Mesendoderm (in vitro differentiated cells): ENCODE data around the gene C3.

Experiments used
- DNase-seq: peaks from one replicate; pipeline ENCODE4 v3.0.0; 2013
- H2AK5ac ChIP-seq: 2 replicates; pipeline ENCODE4 v1.6.1; 2013; ENCODE audit warnings: low read length, inconsistent platforms
- H2BK120ac ChIP-seq: 2 replicates; pipeline ENCODE4 v1.6.1; 2013; ENCODE audit warnings: low read depth, mild to moderate bottlenecking, low read length, moderate library complexity, mixed read lengths
- H2BK15ac ChIP-seq: replicated peaks from 2 replicates; pipeline ENCODE4 v1.6.1; 2013; ENCODE audit warnings: low read depth, mild to moderate bottlenecking, moderate library complexity
- H2BK5ac ChIP-seq: 2 replicates; pipeline ENCODE4 v1.6.1; 2013; ENCODE audit warnings: low read length, inconsistent platforms
- H3K18ac ChIP-seq: 2 replicates; pipeline ENCODE4 v1.6.1; 2013; ENCODE audit warnings: mild to moderate bottlenecking, low read length, mixed read lengths
- H3K23ac ChIP-seq: one replicate; pipeline ENCODE4 v1.6.1; 2013; ENCODE audit warnings: low read length
- H3K27ac ChIP-seq: 2 replicates; pipeline ENCODE4 v1.5.1; 2013; ENCODE audit warnings: low read depth, mild to moderate bottlenecking, inconsistent platforms, low read length, moderate library complexity
- H3K27me3 ChIP-seq: 2 replicates; pipeline ENCODE4 v1.6.1; 2013; ENCODE audit warnings: low read length, control low read depth, mild to moderate bottlenecking, inconsistent platforms; ENCODE audit not compliant: insufficient read depth, poor library complexity
- H3K36me3 ChIP-seq: 2 replicates; pipeline ENCODE4 v1.6.1; 2013; ENCODE audit warnings: low read length, inconsistent platforms; ENCODE audit not compliant: control insufficient read depth, insufficient read depth
- H3K4ac ChIP-seq: one replicate; pipeline ENCODE4 v1.6.1; 2013; ENCODE audit warnings: low read depth, mild to moderate bottlenecking, low read length, moderate library complexity
- H3K4me1 ChIP-seq: 2 replicates; pipeline ENCODE4 v1.6.1; 2013; ENCODE audit warnings: low read depth, low read length, inconsistent platforms; ENCODE audit not compliant: control insufficient read depth
- H3K4me2 ChIP-seq: 2 replicates; pipeline ENCODE4 v1.6.1; 2013; ENCODE audit warnings: low read length
- H3K4me3 ChIP-seq: 2 replicates; pipeline ENCODE4 v1.5.1; 2013; ENCODE audit warnings: mild to moderate bottlenecking, low read length
- H3K56ac ChIP-seq: one replicate; pipeline ENCODE4 v1.6.1; 2013; ENCODE audit warnings: low read length
- H3K79me1 ChIP-seq: 2 replicates; pipeline ENCODE4 v1.6.1; 2013; ENCODE audit warnings: low read length, inconsistent platforms
- H3K79me2 ChIP-seq: 2 replicates; pipeline ENCODE4 v1.6.1; 2013; ENCODE audit warnings: mild to moderate bottlenecking, low read length; ENCODE audit not compliant: control insufficient read depth, insufficient read depth
- H3K9ac ChIP-seq: 2 replicates; pipeline ENCODE4 v1.6.1; 2013; ENCODE audit warnings: low read length, inconsistent platforms
- H4K5ac ChIP-seq: one replicate; pipeline ENCODE4 v1.6.1; 2013; ENCODE audit warnings: low read length
- H4K8ac ChIP-seq: one replicate; pipeline ENCODE4 v1.6.1; 2013; ENCODE audit warnings: low read depth, mild to moderate bottlenecking, control low read depth, low read length, moderate library complexity
- WGBS: extraction: QIAGEN DNeasy Blood & Tissue Kit; methylation state at CpG from one replicate; pipeline ENCODE4 v1.1.7; 2013; ENCODE audit warnings: low lambda C conversion rate, missing lambda C conversion rate; ENCODE audit not compliant: insufficient coverage; ENCODE audit errors: extremely low coverage; 5-methylcytosine and 5-hydroxymethylcytosine counted together

Gene C3

DNA sequence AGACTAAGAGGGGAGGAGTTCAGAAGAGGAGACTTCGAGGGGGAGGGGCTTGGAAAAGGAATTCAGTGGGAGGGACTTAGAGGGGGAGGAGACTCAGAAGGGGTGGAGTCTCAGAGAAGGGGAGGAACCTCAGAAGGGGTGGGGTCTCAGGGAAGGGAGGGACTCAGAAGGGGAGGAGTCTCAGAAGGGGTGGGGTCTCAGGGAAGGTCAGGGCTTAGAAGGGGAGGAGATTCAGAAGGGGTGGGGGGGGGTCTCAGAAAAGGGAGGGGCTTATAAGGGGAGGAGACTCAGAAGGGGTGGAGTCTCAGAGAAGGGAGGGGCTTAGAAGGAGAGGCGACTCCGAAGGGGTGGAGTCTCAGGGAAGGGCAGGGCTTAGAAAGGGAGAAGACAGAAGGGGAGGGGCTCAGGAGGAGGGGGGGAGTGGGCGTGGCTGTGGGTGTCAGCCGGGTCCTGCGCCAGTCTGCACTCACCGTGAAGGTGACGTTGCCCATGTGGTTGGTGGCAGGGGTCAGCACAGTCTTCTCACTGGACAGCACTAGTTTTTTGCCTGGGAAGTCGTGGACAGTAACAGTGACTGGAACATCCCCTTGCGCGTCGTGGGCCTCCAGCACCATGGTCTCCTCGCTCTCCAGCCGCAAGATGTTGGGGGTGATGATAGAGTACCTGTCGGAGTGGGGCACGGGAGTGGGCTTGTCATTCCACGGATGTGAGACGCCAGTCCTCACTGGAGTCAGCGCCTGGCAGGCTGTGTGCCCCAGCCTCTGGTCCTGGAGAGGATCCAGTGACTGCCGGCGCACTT, 1.5 kb downstream of the C3 start:
- Histone ChIP-seq H4K8ac (no peak overlapping the region), H3K9ac (no peak overlapping the region), H3K4me3 (no peak overlapping the region), H2BK120ac (no peak overlapping the region), H2BK15ac (no peak overlapping the region), H2BK5ac (no peak overlapping the region), H3K23ac (no peak overlapping the region), H3K27ac (no peak overlapping the region), H3K79me1 (peaks cover 2% of the 10 kb centered on the region), H3K4me2 (no peak overlapping the region), H3K27me3 (no peaks in the 10 kb centered on the region), H3K79me2 (no peaks in the 10 kb centered on the region), H3K4ac (no peak overlapping the region), H3K18ac (no peak overlapping the region), H3K4me1 (no peaks in the 10 kb centered on the region), H3K56ac (no peak overlapping the region), H3K36me3 (no peaks in the 10 kb centered on the region), H4K5ac (no peak overlapping the region), H2AK5ac (no peak overlapping the region)
- WGBS = no CpG with 5 or more reads among the region's 21 CpGs
- DNase-seq = peak; percentile 84

- Histone ChIP-seq H3K27me3 (no peaks in the 10 kb centered on the region), H3K79me2 (no peaks in the 10 kb centered on the region), H3K9ac (no peak overlapping the region), H4K5ac (no peak overlapping the region), H2BK15ac (no peak overlapping the region), H4K8ac (no peak overlapping the region), H3K36me3 (no peaks in the 10 kb centered on the region), H2AK5ac (no peak overlapping the region), H2BK5ac (no peak overlapping the region), H3K18ac (no peak overlapping the region), H3K79me1 (peaks cover 2% of the 10 kb centered on the region), H3K4me1 (no peaks in the 10 kb centered on the region), H3K56ac (peak overlapping the region; percentile 39), H3K4me3 (no peak overlapping the region), H3K4me2 (no peak overlapping the region), H3K27ac (no peak overlapping the region), H3K23ac (no peak overlapping the region), H2BK120ac (no peak overlapping the region), H3K4ac (no peak overlapping the region)
- WGBS = no CpG with 5 or more reads among the region's 23 CpGs
- DNase-seq = no peak
These were observed 2.2 kb downstream of the C3 start for GRCh38 chr19:6718111-6718740.

- Histone ChIP-seq H3K4me2 (no peak overlapping the region), H3K4me3 (no peak overlapping the region), H4K5ac (no peak overlapping the region), H3K27me3 (no peaks in the 10 kb centered on the region), H3K9ac (no peak overlapping the region), H3K79me2 (no peaks in the 10 kb centered on the region), H2BK5ac (no peak overlapping the region), H3K56ac (no peak overlapping the region), H2AK5ac (no peak overlapping the region), H3K23ac (no peak overlapping the region), H3K36me3 (no peaks in the 10 kb centered on the region), H4K8ac (no peak overlapping the region), H3K18ac (no peak overlapping the region), H3K4ac (no peak overlapping the region), H2BK15ac (no peak overlapping the region), H2BK120ac (no peak overlapping the region), H3K4me1 (no peaks in the 10 kb centered on the region), H3K27ac (no peak overlapping the region), H3K79me1 (peaks cover 2% of the 10 kb centered on the region)
- DNase-seq = peak; percentile 66
- WGBS = 100% methylated on average over 2 of the region's 4 CpGs
These were observed 2.9 kb downstream of the C3 start for GRCh38 chr19:6717441-6717971.

DNA sequence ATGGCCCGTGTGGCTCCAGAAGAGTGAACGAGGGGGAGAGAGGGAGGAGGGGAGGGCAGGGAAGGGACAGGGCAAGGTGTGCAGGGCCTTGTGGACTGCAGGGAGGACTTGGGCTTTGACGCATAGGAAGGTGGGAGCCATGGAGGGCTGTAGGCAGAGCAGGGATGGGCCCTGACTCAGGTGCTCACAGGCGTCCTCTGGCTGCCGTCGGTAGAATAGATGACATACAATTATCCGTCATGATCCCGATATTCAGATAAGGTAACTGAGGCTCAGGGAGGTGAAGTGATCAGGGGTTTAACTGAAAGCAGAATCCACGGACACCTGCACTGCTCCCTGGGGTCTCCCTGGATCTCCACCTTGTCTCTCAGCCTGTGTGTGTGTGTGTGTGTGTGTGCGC, 3.4 kb downstream of the C3 start:
- WGBS = no CpG with 5 or more reads among the region's 10 CpGs

GRCh38 chr19:6716610-6716970, 3.9 kb downstream of the C3 start:
- H3K4me3 ChIP-seq = no peak overlapping the region

More for the DNA sequence above, 3.4 kb downstream of the C3 start:
- no peaks in the 10 kb centered on the region for H3K79me2 ChIP-seq
- H2BK120ac ChIP-seq = no peak overlapping the region
- H3K4me2 ChIP-seq = no peak overlapping the region
- H3K4me1 ChIP-seq = no peaks in the 10 kb centered on the region
- H2BK15ac ChIP-seq = no peak overlapping the region
- H3K18ac ChIP-seq = no peak overlapping the region
- peaks cover 2% of the 10 kb centered on the region for H3K79me1 ChIP-seq
- peak; percentile 54 for DNase-seq
- H4K8ac ChIP-seq = no peak overlapping the region
- H3K27me3 ChIP-seq = no peaks in the 10 kb centered on the region
- H3K9ac ChIP-seq = no peak overlapping the region
- H3K4me3 ChIP-seq = no peak overlapping the region
- no peak overlapping the region for H2AK5ac ChIP-seq
- no peak overlapping the region for H3K27ac ChIP-seq
- H2BK5ac ChIP-seq = no peak overlapping the region
- no peak overlapping the region for H3K56ac ChIP-seq
- no peak overlapping the region for H3K4ac ChIP-seq
- H4K5ac ChIP-seq = no peak overlapping the region
- no peaks in the 10 kb centered on the region for H3K36me3 ChIP-seq
- no peak overlapping the region for H3K23ac ChIP-seq

More at GRCh38 chr19:6716610-6716970, 3.9 kb downstream of the C3 start:
- no peak overlapping the region for H3K56ac ChIP-seq
- no peak overlapping the region for H4K8ac ChIP-seq
- no peaks in the 10 kb centered on the region for H3K4me1 ChIP-seq
- no peak overlapping the region for H2BK5ac ChIP-seq
- no peak overlapping the region for H3K9ac ChIP-seq
- DNase-seq = no peak
- H2AK5ac ChIP-seq = no peak overlapping the region
- WGBS = no CpG with 5 or more reads among the region's 6 CpGs
- no peak overlapping the region for H4K5ac ChIP-seq
- H3K79me2 ChIP-seq = no peaks in the 10 kb centered on the region
- no peak overlapping the region for H3K4me2 ChIP-seq
- no peak overlapping the region for H3K27ac ChIP-seq
- H3K4ac ChIP-seq = no peak overlapping the region
- no peak overlapping the region for H2BK15ac ChIP-seq
- peaks cover 2% of the 10 kb centered on the region for H3K79me1 ChIP-seq
- no peak overlapping the region for H3K23ac ChIP-seq
- H3K18ac ChIP-seq = no peak overlapping the region
- H2BK120ac ChIP-seq = no peak overlapping the region
- no peaks in the 10 kb centered on the region for H3K36me3 ChIP-seq
- H3K27me3 ChIP-seq = no peaks in the 10 kb centered on the region
